ENCODE results near the gene RTEL1. TPM values are rescaled to one million over a fixed set of nuclear protein-coding genes. Genes with fewer than 3 reads are reported as not detected.

RTEL1 gene
- total and polyA plus RNA-seq, 9 of the 15 experiments (the other 6 are each of a cell fraction or from before 2014, with no cell fraction given) = 0.36 to 61.0 (median 17.9) TPM

- TF ChIP-seq CREB3 (tag; conservative IDR thresholded peaks at IDR 0.05; ENCODE audit: low read depth) = no peak
- TF ChIP-seq SIRT6 (IDR thresholded peaks at IDR 0.05; ENCODE audit: low read depth, low read length) = no peak
- TF ChIP-seq, protein P1, sequence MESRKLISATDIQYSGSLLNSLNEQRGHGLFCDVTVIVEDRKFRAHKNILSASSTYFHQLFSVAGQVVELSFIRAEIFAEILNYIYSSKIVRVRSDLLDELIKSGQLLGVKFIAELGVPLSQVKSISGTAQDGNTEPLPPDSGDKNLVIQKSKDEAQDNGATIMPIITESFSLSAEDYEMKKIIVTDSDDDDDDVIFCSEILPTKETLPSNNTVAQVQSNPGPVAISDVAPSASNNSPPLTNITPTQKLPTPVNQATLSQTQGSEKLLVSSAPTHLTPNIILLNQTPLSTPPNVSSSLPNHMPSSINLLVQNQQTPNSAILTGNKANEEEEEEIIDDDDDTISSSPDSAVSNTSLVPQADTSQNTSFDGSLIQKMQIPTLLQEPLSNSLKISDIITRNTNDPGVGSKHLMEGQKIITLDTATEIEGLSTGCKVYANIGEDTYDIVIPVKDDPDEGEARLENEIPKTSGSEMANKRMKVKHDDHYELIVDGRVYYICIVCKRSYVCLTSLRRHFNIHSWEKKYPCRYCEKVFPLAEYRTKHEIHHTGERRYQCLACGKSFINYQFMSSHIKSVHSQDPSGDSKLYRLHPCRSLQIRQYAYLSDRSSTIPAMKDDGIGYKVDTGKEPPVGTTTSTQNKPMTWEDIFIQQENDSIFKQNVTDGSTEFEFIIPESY (CRISPR knock-in tag; IDR thresholded peaks at IDR 0.05) = peak; percentile 97
- no peak for TF ChIP-seq ZNF586 (CRISPR knock-in tag; conservative IDR thresholded peaks at IDR 0.05)
- no peak for TF ChIP-seq CBFB (CRISPR knock-in tag; IDR thresholded peaks at IDR 0.05)
- TF ChIP-seq, protein P2, sequence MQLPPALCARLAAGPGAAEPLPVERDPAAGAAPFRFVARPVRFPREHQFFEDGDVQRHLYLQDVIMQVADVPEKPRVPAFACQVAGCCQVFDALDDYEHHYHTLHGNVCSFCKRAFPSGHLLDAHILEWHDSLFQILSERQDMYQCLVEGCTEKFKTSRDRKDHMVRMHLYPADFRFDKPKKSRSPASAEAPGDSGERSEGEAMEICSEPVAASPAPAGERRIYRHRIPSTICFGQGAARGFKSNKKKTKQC (CRISPR knock-in tag; IDR thresholded peaks at IDR 0.05) = no peak
- no peak for TF ChIP-seq RB1 (IDR thresholded peaks at IDR 0.05; ENCODE audit: low read depth)
- no peak for TF ChIP-seq ZNF143 (CRISPR knock-in tag; IDR thresholded peaks at IDR 0.05)
- TF ChIP-seq MYNN (IDR thresholded peaks at IDR 0.05) = no peak
- no peak for TF ChIP-seq MYNN (CRISPR knock-in tag; IDR thresholded peaks at IDR 0.05)
- no peak for TF ChIP-seq HBP1 (CRISPR knock-in tag; IDR thresholded peaks at IDR 0.05)
- 0 out of 2 replicates have a peak, but pooled peaks have one; percentile 48 for TF ChIP-seq ZNF263 (CRISPR knock-in tag; IDR thresholded peaks at IDR 0.05; ENCODE audit: borderline replicate concordance)
- TF ChIP-seq MTA1 (IDR thresholded peaks at IDR 0.05; ENCODE audit: borderline replicate concordance) = no peak
- TF ChIP-seq SMAD1 (IDR thresholded peaks at IDR 0.05; ENCODE audit: low read depth, low read length, partially characterized antibody) = no peak
- TF ChIP-seq SP1 (CRISPR knock-in tag; IDR thresholded peaks at IDR 0.05) = 0 out of 2 replicates have a peak, but pooled peaks have one; percentile 41
- no peak for TF ChIP-seq MCM5 (IDR thresholded peaks at IDR 0.05; ENCODE audit: low read depth)
- no peak for TF ChIP-seq ZNF165 (CRISPR knock-in tag; IDR thresholded peaks at IDR 0.05; ENCODE audit: borderline replicate concordance)
- TF ChIP-seq ESRRB (CRISPR knock-in tag; IDR thresholded peaks at IDR 0.05; ENCODE audit: borderline replicate concordance) = no peak
- TF ChIP-seq TEAD1 (CRISPR knock-in tag; IDR thresholded peaks at IDR 0.05) = no peak
- TF ChIP-seq CHD1 (IDR thresholded peaks at IDR 0.05; ENCODE audit: low read length) = no peak
- TF ChIP-seq RBM34 (IDR thresholded peaks at IDR 0.05; ENCODE audit: borderline replicate concordance, insufficient read depth, low read length) = no peak
- TF ChIP-seq, protein P3, sequence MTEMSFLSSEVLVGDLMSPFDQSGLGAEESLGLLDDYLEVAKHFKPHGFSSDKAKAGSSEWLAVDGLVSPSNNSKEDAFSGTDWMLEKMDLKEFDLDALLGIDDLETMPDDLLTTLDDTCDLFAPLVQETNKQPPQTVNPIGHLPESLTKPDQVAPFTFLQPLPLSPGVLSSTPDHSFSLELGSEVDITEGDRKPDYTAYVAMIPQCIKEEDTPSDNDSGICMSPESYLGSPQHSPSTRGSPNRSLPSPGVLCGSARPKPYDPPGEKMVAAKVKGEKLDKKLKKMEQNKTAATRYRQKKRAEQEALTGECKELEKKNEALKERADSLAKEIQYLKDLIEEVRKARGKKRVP (CRISPR knock-in tag; IDR thresholded peaks at IDR 0.05) = no peak
- TF ChIP-seq WHSC1 (IDR thresholded peaks at IDR 0.05; ENCODE audit: low read length) = no peak
- no peak for TF ChIP-seq ZNF354B (CRISPR knock-in tag; IDR thresholded peaks at IDR 0.05)
These were observed 80.6 kb downstream of the RTEL1 start (continued) for GRCh38 chr20:63738687-63739129.
